GM13976 (cell line): ENCODE results near the gene AK8.

Source experiments
- DNase-seq: peaks from one replicate; pipeline ENCODE4 v3.0.0; 2012; ENCODE audit warnings: low spot score
- CTCF ChIP-seq: IDR thresholded peaks from 2 replicates; pipeline ENCODE4 v1.5.1; 2012; ENCODE audit warnings: borderline replicate concordance, mild to moderate bottlenecking; ENCODE audit not compliant: insufficient read depth; ENCODE audit errors: extremely low read depth, missing control alignments, control extremely low read depth
- in situ Hi-C: fragments of 300-500 bp; cut with MboI; formaldehyde crosslinking; loops from one replicate; pipeline ENCODE4 v1.12.0; 2022; ENCODE audit warnings: low sequenced_read_pairs, mixed read lengths, inconsistent platforms; ENCODE audit not compliant: unreplicated experiment

Gene AK8

GRCh38 chr9:132699956-132700355 is 178.1 kb downstream of the AK8 start:
- in situ Hi-C loops, result no loop called here
- no peak for TF ChIP-seq CTCF

GRCh38 chr9:132698989-132699388 is 179.1 kb downstream of the AK8 start:
- in situ Hi-C loops, result no loop called here
- no peak for DNase-seq
- TF ChIP-seq CTCF, result no peak

More at GRCh38 chr9:132699956-132700355, 178.1 kb downstream of the AK8 start:
- no peak for DNase-seq

- in situ Hi-C loops, result no loop called here
- no peak for TF ChIP-seq CTCF
- DNase-seq, result no peak
Measured at GRCh38 chr9:132697230-132697629, 180.9 kb downstream of the AK8 start.

GRCh38 chr9:132694144-132694543 is 183.9 kb downstream of the AK8 start:
- in situ Hi-C loops, result no loop called here
- TF ChIP-seq CTCF, result no peak
- no peak for DNase-seq

GRCh38 chr9:132690696-132691095 is 187.4 kb downstream of the AK8 start:
- no peak for TF ChIP-seq CTCF
- no peak for DNase-seq
- in situ Hi-C loops, result no loop called here

- no peak for DNase-seq
- in situ Hi-C loops, result no loop called here
- TF ChIP-seq CTCF, result no peak
Measured at GRCh38 chr9:132683873-132684272, 194.2 kb downstream of the AK8 start.

GRCh38 chr9:132681561-132681960 is 196.5 kb downstream of the AK8 start:
- DNase-seq, result no peak
- no peak for TF ChIP-seq CTCF
- in situ Hi-C loops, result no loop called here
